Stimulated activated CD8-positive, alpha-beta memory T cell treated with anti-CD3 and anti-CD28 coated beads, Interleukin-7, amount 100 ng/mL, for 4 hours (primary cell): ENCODE data around the gene AR.

Experiments
- DNase-seq, 2 donors: peaks; one replicate each; pipeline ENCODE4 v3.0.0-alpha.2; 2020; ENCODE audit warnings: low read depth in 2 of 2

AR gene

DNA sequence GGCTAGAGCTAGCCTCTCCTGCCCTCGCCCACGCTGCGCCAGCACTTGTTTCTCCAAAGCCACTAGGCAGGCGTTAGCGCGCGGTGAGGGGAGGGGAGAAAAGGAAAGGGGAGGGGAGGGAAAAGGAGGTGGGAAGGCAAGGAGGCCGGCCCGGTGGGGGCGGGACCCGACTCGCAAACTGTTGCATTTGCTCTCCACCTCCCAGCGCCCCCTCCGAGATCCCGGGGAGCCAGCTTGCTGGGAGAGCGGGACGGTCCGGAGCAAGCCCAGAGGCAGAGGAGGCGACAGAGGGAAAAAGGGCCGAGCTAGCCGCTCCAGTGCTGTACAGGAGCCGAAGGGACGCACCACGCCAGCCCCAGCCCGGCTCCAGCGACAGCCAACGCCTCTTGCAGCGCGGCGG is at the start of gene AR:
AR (plus strand) TSS at position 204 of the 400 bp plus-strand sequence. CDS start 1,126 bp downstream, outside the sequence.
- DNase-seq: no peak

DNA sequence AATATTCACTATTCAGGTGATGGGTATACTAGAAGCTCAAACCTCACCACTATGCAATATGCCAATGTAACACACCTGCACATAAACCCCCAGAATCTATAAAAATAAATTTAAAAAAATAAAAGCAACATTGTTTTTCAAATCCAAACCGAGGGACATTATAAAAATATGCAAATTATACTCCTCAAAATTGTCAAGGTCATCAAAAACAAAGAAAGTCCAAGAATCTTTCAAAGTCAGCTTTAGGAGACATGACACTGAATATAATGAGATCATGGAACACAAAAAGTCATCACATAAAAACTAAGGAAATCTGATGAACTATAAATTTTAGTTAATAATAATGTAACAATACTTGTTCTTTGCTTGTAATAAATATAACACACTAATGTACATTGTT is 43.2 kb upstream of the AR start:
- no peak for DNase-seq

DNA sequence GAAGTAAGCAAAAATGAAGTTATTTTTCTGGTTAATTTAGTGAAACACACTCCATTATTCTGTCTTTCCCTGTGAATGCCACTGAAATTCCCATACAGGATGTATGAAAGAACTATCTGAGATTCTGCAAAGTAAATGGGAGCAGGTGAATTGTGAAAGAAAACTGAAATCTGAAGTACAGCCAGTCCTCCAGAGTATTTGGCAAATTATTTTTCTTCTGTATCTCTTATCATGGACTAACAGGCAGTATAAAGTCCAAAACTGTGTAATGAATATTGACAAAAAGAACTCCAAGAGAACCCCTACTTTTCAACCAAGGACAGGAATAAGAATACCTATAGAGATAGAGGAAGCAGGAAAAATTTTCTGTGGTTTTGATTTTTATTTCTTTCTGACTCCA is 40.8 kb upstream of the AR start:
- DNase-seq: no peak

- DNase-seq: no peak
These were observed 40.4 kb upstream of the AR start for GRCh38 chrX:67503453-67503852.

- DNase-seq: no peak
These were observed 23.1 kb upstream of the AR start for GRCh38 chrX:67520671-67521070.

DNA sequence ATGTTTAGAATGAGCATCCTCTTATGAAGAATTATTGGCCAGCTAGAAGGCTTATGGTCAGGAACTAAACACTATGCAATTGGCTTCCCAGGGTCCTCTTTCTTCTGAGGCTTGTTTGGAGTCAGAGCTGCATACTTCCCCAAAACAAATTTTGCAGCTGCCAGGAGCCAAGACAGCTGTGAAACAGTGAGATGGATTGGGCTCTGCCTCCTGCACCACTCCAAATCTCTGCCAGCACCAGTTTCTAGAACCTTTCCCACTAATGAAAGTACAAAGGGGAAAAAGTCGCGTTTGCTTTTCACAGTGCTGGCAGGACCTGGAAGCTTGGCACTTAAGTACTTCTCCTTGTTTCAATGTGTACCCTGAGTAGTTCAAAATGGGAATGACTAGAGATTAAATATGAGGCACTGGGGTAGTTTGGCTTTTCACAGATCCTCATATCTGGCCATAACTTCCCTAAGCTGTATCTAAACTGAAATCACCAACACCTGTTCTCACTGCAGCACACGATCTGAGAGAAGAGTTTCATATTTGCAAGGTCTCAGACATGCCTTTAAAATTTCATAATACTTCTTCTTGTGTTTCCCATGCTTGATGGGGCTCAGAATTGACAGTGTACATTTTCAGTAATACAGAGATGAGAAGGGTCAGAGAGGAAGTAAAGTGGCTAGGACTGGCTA is 20.7 kb upstream of the AR start:
- DNase-seq: no peak

DNA sequence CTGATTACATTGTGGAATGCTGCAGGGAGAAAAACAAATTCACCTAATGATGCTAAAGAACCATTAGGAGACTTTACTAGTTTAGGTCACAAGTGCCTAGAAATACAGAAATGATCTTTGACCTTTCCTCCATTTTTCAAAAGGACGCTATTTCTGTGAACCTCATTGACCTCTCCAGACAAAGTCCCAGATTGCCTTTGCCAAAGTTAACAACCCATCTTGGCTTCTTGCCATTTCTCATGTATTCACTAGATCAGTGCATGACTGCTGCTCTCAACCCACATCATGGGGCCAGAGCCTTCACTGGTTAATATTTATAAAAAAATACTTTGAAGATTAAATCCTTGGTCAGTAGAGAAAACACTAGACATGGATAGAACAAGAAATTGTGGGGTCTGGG is 19.9 kb upstream of the AR start:
- no peak for DNase-seq

DNA sequence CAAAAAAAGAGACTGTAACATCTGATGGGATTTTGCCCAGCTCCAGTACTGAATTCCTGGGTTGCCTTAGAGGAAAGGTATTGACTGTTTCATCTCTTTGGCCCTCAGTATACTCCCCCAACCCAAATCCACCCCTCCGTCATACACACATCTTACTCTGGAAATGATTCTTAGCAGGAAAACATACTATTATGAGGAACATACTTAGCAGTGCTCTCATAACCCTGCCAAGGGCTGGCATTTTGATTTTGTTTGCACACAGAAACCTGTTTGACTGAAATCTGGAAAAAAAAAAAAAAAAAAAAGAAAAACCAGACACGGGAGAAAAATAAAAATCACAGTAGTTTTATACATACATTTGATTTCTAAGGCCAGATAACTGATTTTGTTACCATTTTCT is 19.4 kb upstream of the AR start:
- DNase-seq: no peak

DNA sequence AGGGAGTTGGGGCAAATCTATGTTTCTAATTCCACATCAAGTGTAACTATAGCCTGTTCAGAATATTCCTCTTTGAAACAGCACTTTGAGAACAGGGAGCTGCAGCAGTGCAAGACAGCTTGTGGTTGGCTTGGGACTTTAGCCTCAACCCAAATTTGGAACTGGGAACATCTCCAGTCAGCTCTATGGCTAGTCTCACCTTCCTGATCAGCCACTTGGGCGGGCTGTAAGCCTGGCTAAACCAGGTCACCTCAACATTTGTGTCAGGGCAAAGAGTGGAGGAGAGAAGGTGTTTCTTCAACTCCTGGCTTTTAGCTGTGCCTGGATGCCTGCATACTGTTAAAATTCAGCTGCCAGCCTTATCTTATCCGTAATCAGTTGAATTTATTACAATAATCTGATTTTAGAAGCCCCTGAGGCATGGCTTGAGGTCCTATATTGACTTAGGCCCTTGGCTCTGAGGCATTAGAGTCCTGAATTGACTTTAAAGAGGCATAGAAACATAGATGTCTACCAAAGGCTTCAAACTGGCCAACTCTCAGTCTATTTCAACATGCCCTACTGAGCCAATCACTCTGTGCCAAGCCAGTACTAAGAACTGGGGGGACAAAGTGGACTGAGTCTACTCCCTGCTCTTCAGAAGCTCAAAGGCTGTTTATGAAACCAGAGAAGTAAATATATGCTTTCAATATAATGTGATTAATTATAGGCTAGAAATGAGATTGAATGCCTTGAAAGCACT is 18.7 kb upstream of the AR start:
- no peak for DNase-seq

GRCh38 chrX:67536564-67536963 is 7.3 kb upstream of the AR start:
- no peak for DNase-seq

- no peak for DNase-seq
These were observed 5.4 kb upstream of the AR start for GRCh38 chrX:67538383-67538782.

DNA sequence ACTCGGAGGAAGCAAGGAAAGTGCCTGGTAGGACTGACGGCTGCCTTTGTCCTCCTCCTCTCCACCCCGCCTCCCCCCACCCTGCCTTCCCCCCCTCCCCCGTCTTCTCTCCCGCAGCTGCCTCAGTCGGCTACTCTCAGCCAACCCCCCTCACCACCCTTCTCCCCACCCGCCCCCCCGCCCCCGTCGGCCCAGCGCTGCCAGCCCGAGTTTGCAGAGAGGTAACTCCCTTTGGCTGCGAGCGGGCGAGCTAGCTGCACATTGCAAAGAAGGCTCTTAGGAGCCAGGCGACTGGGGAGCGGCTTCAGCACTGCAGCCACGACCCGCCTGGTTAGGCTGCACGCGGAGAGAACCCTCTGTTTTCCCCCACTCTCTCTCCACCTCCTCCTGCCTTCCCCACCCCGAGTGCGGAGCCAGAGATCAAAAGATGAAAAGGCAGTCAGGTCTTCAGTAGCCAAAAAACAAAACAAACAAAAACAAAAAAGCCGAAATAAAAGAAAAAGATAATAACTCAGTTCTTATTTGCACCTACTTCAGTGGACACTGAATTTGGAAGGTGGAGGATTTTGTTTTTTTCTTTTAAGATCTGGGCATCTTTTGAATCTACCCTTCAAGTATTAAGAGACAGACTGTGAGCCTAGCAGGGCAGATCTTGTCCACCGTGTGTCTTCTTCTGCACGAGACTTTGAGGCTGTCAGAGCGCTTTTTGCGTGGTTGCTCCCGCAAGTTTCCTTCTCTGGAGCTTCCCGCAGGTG is 637 bp downstream of the AR start:
- no peak for DNase-seq

DNA sequence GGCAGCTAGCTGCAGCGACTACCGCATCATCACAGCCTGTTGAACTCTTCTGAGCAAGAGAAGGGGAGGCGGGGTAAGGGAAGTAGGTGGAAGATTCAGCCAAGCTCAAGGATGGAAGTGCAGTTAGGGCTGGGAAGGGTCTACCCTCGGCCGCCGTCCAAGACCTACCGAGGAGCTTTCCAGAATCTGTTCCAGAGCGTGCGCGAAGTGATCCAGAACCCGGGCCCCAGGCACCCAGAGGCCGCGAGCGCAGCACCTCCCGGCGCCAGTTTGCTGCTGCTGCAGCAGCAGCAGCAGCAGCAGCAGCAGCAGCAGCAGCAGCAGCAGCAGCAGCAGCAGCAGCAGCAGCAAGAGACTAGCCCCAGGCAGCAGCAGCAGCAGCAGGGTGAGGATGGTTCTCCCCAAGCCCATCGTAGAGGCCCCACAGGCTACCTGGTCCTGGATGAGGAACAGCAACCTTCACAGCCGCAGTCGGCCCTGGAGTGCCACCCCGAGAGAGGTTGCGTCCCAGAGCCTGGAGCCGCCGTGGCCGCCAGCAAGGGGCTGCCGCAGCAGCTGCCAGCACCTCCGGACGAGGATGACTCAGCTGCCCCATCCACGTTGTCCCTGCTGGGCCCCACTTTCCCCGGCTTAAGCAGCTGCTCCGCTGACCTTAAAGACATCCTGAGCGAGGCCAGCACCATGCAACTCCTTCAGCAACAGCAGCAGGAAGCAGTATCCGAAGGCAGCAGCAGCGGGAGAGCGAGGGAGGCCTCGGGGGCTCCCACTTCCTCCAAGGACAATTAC is 1.4 kb downstream of the AR start:
- DNase-seq: no peak

DNA sequence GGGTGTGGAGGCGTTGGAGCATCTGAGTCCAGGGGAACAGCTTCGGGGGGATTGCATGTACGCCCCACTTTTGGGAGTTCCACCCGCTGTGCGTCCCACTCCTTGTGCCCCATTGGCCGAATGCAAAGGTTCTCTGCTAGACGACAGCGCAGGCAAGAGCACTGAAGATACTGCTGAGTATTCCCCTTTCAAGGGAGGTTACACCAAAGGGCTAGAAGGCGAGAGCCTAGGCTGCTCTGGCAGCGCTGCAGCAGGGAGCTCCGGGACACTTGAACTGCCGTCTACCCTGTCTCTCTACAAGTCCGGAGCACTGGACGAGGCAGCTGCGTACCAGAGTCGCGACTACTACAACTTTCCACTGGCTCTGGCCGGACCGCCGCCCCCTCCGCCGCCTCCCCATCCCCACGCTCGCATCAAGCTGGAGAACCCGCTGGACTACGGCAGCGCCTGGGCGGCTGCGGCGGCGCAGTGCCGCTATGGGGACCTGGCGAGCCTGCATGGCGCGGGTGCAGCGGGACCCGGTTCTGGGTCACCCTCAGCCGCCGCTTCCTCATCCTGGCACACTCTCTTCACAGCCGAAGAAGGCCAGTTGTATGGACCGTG is 2.2 kb downstream of the AR start:
- no peak for DNase-seq

DNA sequence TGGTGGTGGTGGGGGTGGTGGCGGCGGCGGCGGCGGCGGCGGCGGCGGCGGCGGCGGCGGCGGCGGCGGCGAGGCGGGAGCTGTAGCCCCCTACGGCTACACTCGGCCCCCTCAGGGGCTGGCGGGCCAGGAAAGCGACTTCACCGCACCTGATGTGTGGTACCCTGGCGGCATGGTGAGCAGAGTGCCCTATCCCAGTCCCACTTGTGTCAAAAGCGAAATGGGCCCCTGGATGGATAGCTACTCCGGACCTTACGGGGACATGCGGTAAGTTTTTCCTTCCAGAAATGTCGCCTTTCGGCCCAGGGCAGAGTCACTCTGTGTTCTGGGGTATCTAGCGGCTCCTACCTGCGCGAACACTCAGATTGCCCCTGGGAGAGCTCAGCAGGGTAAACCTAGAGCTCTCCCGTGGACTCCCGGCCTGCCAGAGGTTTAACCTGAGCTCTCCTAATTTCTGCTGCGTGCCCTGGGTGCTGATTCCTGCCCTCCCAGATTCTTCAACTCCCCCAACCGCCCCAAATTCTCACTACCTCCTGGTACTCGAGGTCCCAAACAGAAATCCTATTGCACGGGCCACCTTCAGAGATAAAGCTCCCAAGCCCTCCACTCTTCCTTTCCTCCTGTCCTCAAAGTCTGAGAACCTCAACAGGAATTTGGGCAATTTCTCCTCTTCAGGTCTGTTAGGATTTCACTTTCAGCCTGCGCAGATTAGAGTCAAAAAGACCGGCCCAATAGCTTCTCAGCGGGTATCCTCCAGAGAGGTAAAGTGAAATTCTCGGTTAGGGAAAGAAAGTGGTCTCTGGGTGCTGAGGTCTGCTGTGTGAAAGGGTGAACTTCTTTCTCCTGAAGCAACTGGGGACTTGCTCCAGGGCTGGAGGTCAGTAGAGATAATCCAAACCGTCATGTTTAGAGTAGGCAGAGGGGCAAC is 2.9 kb downstream of the AR start:
- no peak for DNase-seq

DNA sequence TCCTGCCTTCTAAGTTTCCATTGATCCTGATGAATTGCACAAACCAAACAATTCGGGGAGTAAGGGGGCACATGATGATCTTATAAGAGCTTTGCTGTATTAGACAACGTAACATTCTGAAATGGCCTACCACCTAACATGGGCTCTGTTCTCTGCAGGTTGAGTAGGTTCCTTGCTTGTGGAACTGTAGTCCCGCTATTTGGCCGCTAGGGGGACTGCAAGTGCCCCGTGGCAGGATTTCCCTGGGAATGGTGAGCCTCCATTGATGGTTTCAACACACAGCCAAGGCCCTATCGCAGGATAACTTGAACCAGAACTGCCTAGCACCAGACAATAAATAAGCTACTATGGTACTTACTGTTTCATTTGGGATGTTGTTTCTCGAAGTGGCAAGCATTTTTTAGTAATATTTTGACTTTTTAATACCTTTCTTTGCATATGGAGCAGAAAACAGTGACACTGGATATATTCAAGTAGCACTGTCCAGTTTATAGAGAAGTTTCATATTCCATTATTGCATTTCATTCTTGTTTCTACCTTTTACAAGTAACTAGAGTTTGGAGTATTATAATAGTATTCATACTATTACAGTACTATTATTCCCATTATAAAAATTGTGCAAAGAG is 11.9 kb downstream of the AR start:
- DNase-seq: no peak

DNA sequence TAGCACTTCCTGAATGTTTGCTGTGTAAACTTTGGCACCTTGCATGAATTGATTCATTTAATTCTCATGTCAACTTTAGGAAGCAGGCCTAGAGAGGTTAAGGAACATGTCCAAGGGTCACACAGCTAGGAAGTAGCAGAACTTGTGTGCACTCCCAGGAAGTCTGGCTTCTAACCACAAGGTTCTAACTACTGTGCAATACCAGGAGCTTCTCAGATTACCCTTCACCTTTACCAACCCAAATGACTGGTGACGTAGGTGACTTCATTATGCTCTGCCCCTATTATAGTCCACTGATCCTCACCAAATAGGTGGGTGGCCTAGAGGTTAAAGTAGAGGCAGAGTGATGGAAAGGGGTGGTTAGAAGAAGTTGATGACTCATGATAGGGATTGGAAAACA is 14.4 kb downstream of the AR start:
- DNase-seq: no peak

- DNase-seq: no peak
These were observed 19.9 kb downstream of the AR start for GRCh38 chrX:67563469-67564448.

GRCh38 chrX:67564475-67564874 is 20.7 kb downstream of the AR start:
- DNase-seq: no peak
